GM12872 (cell line): Measurements from ENCODE around the gene BCOR.

ENCODE experiments used
- TF ChIP-seq, protein P1 (sequence below): IDR thresholded peaks from 3 replicates; pipeline ENCODE4 v1.5.1; 2011; ENCODE audit warnings: low read depth, mild to moderate bottlenecking, low read length, moderate library complexity; ENCODE audit not compliant: insufficient read depth

The BCOR gene

DNA sequence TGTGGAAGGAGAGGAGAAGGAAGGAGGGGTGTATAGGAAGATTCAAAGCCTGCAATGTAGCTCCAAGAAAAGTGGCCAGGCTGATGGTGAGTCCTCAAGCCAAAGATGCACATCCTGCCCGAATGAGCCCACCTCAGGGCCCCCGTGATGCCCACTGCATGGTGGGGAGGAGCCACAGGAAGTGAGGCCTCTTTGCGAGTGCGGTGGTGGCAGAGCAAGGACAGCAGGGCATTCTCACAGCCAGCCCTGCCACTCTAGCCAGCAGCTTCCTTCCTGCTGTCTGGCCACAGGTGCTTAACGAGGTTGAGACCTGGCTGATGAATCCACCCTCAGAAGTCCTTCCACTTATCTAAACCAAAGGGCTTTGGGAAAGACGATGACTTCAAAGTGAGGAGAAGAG is 55.8 kb downstream of the BCOR start:
- TF ChIP-seq, protein P1, sequence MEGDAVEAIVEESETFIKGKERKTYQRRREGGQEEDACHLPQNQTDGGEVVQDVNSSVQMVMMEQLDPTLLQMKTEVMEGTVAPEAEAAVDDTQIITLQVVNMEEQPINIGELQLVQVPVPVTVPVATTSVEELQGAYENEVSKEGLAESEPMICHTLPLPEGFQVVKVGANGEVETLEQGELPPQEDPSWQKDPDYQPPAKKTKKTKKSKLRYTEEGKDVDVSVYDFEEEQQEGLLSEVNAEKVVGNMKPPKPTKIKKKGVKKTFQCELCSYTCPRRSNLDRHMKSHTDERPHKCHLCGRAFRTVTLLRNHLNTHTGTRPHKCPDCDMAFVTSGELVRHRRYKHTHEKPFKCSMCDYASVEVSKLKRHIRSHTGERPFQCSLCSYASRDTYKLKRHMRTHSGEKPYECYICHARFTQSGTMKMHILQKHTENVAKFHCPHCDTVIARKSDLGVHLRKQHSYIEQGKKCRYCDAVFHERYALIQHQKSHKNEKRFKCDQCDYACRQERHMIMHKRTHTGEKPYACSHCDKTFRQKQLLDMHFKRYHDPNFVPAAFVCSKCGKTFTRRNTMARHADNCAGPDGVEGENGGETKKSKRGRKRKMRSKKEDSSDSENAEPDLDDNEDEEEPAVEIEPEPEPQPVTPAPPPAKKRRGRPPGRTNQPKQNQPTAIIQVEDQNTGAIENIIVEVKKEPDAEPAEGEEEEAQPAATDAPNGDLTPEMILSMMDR, result no peak

DNA sequence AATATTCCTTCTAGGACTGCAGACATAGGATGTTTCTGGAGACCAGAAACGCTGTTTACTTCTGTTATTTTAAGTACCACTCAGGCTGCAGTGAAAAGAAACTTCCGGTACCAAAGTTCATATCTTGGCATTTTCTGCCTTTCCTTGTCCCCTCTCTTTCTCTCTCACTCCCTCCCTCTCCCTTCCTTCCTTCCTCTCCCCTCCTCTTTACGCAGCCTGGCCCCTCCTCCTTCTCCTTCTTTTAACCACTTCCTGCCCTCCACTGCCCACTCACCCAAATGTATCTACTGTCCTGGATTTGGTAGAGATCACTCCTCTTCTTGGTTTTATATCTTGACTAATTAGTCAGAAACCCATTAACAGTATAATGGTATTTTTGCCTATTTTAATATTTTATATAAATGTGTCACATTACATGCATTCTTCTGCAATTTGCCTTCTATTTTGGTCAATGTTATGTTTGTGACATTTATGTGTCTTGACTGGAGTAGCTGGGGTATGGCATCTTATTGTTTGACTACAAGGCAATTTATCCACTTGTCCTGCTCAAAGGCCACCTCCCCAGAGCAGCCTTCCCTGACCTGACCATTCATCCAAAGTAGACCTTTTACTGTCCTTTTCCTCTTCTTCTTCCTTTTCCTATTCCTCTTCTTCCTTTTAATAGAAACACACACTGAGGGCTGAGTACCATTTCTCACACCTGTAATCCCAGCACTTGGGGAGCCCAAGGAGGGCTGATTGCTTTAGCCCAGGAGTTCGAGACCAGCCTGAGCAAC is 56.9 kb downstream of the BCOR start:
- TF ChIP-seq, protein P1, result no peak

DNA sequence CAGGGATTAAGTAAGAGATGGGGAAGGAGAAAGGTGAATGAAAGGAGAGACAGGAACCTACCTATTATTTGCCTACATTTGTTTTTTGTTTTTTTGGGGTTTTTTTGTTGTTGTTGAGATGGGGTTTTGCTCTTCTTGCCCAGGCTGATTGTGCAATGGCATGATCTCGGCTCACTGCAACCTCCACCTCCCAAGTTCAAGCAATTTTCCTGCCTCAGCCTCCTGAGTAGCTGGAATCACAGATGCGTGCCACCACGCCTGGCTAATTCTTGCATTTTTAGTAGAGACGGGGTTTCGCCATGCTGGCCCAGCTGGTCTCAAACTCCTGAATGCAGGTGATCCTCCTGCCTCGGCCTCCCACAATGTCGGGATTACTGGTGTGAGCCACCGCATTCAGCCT is 57.9 kb downstream of the BCOR start:
- TF ChIP-seq, protein P1, result no peak

DNA sequence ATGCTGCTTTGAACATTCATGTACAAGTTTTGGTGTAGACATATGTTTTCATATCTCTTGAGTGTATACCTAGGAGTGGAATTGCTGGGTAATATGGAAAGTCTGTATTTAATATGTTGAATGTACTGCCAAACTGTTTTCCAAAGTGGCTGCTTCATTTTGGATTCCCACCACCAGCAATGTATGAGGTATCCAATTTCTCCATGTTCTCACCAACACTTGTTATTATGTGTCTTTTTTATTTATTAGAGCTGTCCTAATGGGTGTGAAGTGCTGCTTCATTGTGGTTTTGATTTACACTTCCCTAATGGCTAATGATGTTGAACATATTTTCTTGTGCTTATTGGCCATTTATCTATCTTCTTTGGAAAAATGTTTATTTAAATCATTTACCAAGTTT is 60.4 kb downstream of the BCOR start:
- TF ChIP-seq, protein P1, result no peak

DNA sequence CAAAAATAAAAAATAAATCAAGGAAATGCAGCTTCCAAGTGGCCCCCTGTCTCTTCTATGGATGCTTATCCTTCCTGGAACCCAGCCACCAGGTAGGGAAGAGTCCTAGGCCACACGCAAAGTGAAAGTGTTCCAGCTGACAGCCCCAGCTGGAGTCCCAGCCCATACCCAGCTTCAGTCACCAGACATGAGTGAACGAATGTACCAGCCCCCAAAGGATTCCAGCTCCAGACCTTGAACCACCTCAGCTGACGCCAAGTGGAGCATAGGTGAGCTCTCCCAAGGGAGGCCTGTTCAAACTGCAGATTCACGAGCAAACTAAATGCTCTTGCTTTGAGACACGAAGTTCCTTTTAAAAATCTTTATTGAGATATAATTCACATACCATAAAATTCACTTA is 62.0 kb downstream of the BCOR start:
- TF ChIP-seq, protein P1, result no peak

DNA sequence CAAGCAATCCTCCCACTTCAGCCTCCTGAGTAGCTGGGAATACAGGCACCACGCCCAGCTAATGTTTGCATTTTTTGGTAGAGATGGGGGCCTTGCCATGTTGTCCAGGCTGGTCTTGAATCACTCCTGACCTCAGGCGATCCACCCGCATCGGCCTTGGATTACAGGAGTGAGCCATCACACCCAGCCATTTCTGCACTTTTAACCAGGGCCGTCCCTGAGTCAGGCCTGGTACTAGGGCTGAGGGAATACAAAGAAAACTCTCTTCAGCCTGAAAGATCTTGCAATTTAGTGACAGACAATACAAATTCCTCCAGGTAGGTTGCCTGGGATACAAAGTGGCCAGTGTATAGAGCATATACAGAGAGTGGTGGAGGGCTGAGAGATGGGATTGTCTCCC is 65.8 kb downstream of the BCOR start:
- TF ChIP-seq, protein P1, result no peak

DNA sequence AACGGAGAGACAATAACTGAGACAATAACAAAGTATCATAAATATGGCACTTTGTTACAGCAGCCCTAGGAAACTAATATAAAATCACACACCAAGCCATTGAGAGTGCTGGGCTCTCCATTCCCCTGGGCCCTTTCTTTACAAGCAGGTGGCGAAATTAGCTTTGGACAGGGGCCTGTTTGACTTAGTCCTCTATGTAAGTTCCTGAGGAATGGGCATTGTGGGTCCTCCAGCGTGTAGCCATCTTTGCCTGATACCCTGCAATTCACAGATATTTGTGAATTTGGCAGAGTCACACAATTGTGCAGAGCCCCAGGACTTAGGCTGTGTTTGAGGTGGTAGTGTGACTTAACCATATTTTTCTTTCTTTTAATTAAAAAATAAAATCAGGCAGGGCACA is 67.6 kb downstream of the BCOR start:
- TF ChIP-seq, protein P1, result no peak
